LNCAP (cell line): ENCODE data around the gene RPL29.

Experiments
- TF ChIP-seq, protein P1 (sequence below): fragments of 450-650 bp; IDR thresholded peaks from 2 replicates; pipeline ENCODE4 v1.5.1; 2017; ENCODE audit warnings: mild to moderate bottlenecking

The RPL29 gene

DNA sequence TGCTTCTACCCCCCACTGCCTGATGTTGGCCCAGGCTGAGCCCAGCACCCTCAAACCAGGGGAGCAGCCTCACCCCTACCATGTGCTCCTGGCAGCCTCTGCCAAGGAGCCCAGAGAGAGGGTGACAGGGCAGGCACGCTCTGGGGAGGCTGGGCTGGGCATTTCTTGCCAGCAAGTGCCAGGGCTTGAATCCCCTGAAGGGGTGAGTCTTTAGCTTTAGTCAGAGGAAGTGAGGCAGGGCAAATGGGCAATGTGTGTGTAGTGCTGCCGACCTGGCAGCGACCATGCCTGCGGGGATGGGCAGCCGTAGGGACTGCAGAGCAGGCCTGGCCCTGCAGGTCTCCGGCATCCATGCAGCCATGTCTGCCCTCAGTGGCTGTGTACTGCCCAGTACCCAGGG lies 42.5 kb upstream of the RPL29 start:
- TF ChIP-seq, protein P1, sequence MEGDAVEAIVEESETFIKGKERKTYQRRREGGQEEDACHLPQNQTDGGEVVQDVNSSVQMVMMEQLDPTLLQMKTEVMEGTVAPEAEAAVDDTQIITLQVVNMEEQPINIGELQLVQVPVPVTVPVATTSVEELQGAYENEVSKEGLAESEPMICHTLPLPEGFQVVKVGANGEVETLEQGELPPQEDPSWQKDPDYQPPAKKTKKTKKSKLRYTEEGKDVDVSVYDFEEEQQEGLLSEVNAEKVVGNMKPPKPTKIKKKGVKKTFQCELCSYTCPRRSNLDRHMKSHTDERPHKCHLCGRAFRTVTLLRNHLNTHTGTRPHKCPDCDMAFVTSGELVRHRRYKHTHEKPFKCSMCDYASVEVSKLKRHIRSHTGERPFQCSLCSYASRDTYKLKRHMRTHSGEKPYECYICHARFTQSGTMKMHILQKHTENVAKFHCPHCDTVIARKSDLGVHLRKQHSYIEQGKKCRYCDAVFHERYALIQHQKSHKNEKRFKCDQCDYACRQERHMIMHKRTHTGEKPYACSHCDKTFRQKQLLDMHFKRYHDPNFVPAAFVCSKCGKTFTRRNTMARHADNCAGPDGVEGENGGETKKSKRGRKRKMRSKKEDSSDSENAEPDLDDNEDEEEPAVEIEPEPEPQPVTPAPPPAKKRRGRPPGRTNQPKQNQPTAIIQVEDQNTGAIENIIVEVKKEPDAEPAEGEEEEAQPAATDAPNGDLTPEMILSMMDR, result no peak

DNA sequence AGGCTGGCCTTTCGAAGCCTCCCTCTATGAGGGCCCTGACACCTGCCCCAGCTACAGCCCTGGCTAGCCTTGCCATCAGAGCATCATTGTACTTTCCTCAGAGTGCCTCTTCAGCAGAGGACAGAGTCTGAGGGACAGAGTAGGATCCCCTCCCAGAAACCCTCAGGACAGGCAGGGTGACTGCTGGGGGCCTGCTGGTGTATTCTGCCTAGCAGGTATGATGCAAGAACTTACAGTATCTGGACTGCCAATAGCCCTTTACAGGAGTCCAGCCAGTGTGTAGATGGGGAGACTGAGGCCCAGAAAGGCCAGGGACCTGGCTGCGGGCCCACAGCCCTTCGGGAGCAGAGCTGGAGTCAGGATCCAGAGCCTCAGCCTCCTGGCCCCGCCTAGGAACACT lies 41.6 kb upstream of the RPL29 start:
- TF ChIP-seq, protein P1, result no peak

DNA sequence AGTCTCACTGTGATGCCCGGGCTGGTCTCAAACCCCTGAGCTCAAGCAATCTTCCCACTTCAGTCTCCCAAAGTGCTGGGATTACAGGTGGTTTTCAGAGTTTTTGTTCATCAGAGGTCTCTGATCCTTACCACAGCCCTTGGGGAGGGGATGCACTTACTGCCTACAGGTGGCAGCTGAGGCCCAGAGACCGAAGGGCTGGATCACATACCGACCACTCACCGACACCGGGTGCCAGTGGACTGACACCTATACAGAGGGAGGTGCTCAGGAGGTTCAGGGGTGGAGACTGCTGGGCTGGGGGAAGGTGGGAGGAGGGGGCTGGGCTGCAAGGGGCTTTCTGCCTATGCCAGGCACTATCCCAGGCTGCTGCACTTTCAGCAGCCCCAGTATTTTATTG lies 41.1 kb upstream of the RPL29 start:
- TF ChIP-seq, protein P1, result no peak

DNA sequence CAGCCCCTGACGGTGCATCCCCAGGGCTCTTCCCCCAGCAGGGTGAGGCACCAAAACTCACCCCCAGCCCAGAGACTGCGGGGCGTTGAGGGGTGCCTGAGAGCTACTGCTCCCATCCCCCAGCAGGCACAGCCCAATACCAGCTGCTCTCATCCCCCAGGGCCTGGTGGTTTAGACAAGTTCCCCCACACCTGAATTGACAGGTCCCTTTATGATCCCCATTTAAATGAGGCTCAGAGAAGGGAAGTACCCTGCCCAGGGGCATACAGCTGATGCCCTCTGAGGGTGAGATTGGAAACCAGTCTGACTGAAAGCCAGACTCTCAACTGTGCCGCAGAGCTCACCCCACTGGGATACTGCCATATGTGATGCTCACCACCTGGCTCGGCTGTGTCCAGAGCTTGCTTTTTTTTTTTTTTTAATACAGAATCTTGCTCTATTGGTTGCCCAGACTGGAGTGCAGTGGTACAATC lies 40.6 kb upstream of the RPL29 start:
- TF ChIP-seq, protein P1, result no peak

DNA sequence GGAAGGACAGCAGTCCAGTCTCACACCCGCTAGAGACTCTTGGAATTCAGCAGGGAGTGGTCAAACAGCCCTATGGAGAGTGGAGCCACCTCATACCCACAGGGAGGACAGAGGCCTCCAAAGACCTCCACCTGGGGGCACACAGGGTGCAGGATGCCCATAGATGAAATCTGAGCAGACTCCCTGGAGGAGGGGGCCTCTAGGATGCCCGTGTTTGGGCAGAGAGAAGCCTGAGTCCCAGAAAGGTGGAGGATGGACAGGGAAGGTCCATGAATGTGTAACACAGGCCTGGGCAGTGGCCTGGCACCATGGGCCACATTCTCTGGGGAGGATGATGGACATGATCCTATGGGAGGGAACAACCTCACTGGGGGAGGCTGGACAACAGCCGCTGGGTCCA lies 39.0 kb upstream of the RPL29 start:
- TF ChIP-seq, protein P1, result no peak

DNA sequence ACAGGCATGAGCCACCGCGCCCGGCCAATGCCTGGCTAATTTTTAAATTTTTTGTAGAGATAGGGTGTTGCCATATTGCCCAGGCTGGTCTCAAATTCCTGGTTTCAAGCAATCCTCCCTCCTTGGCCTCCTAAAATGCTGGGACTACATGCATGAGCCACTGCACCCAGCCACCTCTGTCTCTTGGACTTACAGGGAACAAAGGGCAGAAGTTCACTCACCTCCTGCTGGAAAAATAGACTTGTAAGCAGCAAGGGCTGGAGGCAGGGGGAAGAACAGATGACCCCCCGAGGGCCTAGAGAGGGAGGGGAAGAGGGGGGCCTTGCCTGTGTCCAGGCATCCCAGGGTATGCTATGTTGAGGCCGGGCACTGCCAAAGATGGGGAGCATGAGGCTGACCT lies 38.5 kb upstream of the RPL29 start:
- TF ChIP-seq, protein P1, result no peak

DNA sequence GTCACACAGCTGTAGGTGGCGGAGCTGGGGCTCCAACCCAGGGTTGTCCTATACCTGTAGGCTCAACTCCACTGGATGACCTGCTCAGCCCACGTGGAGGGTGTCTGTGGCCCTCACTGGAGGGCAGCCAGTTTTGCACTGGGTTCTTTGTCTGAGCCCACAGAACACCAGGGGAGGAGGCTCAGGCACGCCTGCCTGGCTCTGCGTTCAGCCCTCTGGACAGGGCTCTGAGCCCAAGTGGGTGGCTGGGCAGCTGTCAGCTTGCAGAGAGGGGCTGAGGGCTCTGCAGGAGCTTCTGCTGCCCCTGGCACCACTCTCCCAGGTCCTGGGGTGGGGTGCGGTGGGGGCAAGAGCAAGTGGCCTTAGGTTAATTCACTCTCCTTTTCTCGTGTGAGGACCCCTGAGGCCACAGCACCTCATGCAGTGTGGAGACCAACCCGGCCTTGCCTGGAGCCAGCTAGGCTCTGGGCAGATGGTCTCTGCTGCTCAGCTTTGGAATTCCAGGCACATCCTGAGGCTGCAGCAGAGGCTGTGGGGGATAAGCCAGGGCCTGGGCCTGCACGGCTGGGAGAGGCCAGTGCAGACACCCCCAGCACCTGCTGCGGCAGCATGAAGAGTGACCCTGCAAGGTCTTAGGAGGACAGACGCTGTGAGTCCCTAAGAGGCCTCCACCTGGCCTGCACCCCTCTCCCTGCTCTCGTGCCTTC lies 37.2 kb upstream of the RPL29 start:
- TF ChIP-seq, protein P1, result no peak

DNA sequence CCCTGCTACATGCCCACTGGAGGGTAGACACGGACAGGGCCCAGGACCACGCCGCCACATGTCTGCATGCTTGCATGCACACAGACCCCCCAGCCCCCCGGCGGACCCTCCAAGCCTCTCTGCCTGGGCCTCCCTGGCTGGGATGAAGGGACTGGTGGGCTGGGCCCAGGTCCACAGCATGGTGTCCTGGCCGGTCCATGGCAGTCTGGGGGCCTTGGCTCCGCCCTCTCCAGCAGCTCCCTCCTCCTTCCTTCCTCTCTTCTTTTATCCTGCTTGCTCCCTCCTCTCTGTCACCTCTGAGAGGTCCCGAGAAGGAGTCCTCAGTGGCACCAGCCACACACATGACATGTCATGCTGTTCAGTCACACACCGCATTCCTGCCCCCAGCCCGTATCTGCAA lies 36.2 kb upstream of the RPL29 start:
- TF ChIP-seq, protein P1, result no peak
